K562 (cell line): ENCODE results near the gene TTC39C. TPM values are rescaled to one million over a fixed set of nuclear protein-coding genes. Genes with fewer than 3 reads are reported as not detected.

ENCODE experiments used
- ATAC-seq: fragments of 200-7000 bp; cut with Tn5 transposase; 3 replicates; pipeline ENCODE4 v1.9.1; 2020; ENCODE audit warnings: moderate library complexity
- BruUV-seq: library from RNA; stranded (reverse); fragments of 400-500 nt; replicated peaks from 2 replicates; lab custom pipeline; 2021; lab: Mats Ljungman, UMichigan
- CTCF ChIA-PET: fragments of 300-600 bp; formaldehyde crosslinking; extraction: SDS; loops from one replicate; lab custom pipeline; 2021; ENCODE audit warnings: low intra/inter-chr PET ratio; lab: Yijun Ruan, JAX
- POLR2A ChIA-PET: fragments of 300-600, 350-650 bp; sonication (Branson Sonifier 250); formaldehyde crosslinking; extraction: SDS; loops from one replicate; lab custom pipeline; 2021; ENCODE audit warnings: antibody characterized with exemption, inconsistent platforms; lab: Yijun Ruan, JAX
- DNase-seq, 4 experiments: peaks; one replicate each; pipeline versions ENCODE4 v3.0.0 to v3.0.0-alpha.2; 2011 to 2018; ENCODE audit warnings: low spot score in 3 of 4, mixed read lengths in 3 of 4; ENCODE audit errors: extremely low read depth in 1 of 4
- FAIRE-seq: peaks from 2 replicates; lab custom pipeline; 2011; peaks lifted over from hg19 to GRCh38; lab: Jason Lieb, UNC
- H2AFZ ChIP-seq: 2 replicates; pipeline ENCODE4 v1.6.0; 2011; ENCODE audit warnings: low read depth, low read length, control low read depth, inconsistent platforms
- H3K27ac ChIP-seq: fragments of 200-600 bp; 3 replicates; pipeline ENCODE4 v1.8.0; 2011; ENCODE audit warnings: low read depth, mild to moderate bottlenecking, control low read depth, inconsistent platforms, low read length, moderate library complexity, mixed read lengths; ENCODE audit errors: extremely low read depth
- H3K27me3 ChIP-seq, 2 experiments: fragments of 300-600 bp in 1 of 2; 2 replicates in 1 of 2; 3 replicates in 1 of 2; pipeline versions ENCODE4 v1.6.0 to v1.8.0; 2011; ENCODE audit warnings: inconsistent platforms in 2 of 2, low read length in 2 of 2, mild to moderate bottlenecking in 1 of 2, mixed read lengths in 1 of 2, moderate library complexity in 1 of 2; ENCODE audit not compliant: control insufficient read depth in 2 of 2, insufficient read depth in 2 of 2
- H3K36me3 ChIP-seq: fragments of 300-600 bp; 3 replicates; pipeline ENCODE4 v1.8.0; 2011; ENCODE audit warnings: mild to moderate bottlenecking, low read length, inconsistent platforms; ENCODE audit not compliant: control insufficient read depth, insufficient read depth
- H3K4me1 ChIP-seq, 2 experiments: fragments of 200-600 bp in 1 of 2; replicated peaks in 1 of 2; 2 replicates in 1 of 2; 3 replicates in 1 of 2; pipeline versions ENCODE4 v1.5.1 to v1.8.0; 2011; ENCODE audit warnings: inconsistent platforms in 2 of 2, low read length in 2 of 2, mild to moderate bottlenecking in 1 of 2, mixed read lengths in 1 of 2, moderate library complexity in 1 of 2; ENCODE audit not compliant: control insufficient read depth in 2 of 2, insufficient read depth in 2 of 2
- H3K4me2 ChIP-seq: 2 replicates; pipeline ENCODE4 v1.6.1; 2011; ENCODE audit warnings: low read length, control low read depth, inconsistent platforms, mixed read lengths; ENCODE audit not compliant: insufficient read depth
- H3K4me3 ChIP-seq: fragments of 200-600 bp; sonication (generic), shearing (Covaris generic); 2 replicates; pipeline ENCODE4 v1.5.1; 2016; ENCODE audit warnings: control low read depth, inconsistent platforms
- H3K79me2 ChIP-seq: fragments of 200-600 bp; 3 replicates; pipeline ENCODE4 v1.8.0; 2011; ENCODE audit warnings: low read length, inconsistent platforms; ENCODE audit not compliant: control insufficient read depth, insufficient read depth
- H3K9ac ChIP-seq, 2 experiments: 2 replicates each; pipeline versions ENCODE4 v1.6.0 to v1.6.1; 2011; ENCODE audit warnings: low read depth in 2 of 2, low read length in 2 of 2, control low read depth in 1 of 2, inconsistent platforms in 1 of 2, mild to moderate bottlenecking in 1 of 2, mixed read lengths in 1 of 2; ENCODE audit not compliant: insufficient read depth in 1 of 2
- H3K9me1 ChIP-seq: one replicate; pipeline ENCODE4 v1.6.0; 2011; ENCODE audit warnings: inconsistent platforms, mild to moderate bottlenecking, low read length, moderate library complexity; ENCODE audit not compliant: control insufficient read depth, insufficient read depth
- H3K9me3 ChIP-seq: replicated peaks from 2 replicates; pipeline ENCODE4 v1.5.1; 2011; ENCODE audit warnings: low read depth, low read length, inconsistent platforms; ENCODE audit not compliant: control insufficient read depth, insufficient read depth
- H4K20me1 ChIP-seq: replicated peaks from 2 replicates; pipeline ENCODE4 v1.6.1; 2011; ENCODE audit warnings: low read length, inconsistent platforms, mixed read lengths; ENCODE audit not compliant: control insufficient read depth, insufficient read depth
- EP400 ChIP-seq: fragments of 450-650 bp; IDR thresholded peaks from 2 replicates; pipeline ENCODE4 v1.6.1; 2017; ENCODE audit warnings: antibody characterized with exemption, mild to moderate bottlenecking, moderate library complexity
- EWSR1 ChIP-seq: fragments of 450-650 bp; IDR thresholded peaks from 2 replicates; pipeline ENCODE4 v1.6.1; 2018; ENCODE audit warnings: borderline replicate concordance, mild to moderate bottlenecking, low read depth, moderate library complexity; ENCODE audit not compliant: partially characterized antibody
- NUFIP1 ChIP-seq: fragments of 450-650 bp; IDR thresholded peaks from 2 replicates; pipeline ENCODE4 v1.6.1; 2018; ENCODE audit not compliant: partially characterized antibody
- PURB ChIP-seq: sonication (generic); formaldehyde crosslinking; IDR thresholded peaks from 2 replicates; pipeline ENCODE4 v1.9.0; 2021; ENCODE audit warnings: low read depth, mild to moderate bottlenecking, missing genetic modification reagents
- SMC3 ChIP-seq: conservative IDR thresholded peaks from 2 replicates; pipeline ENCODE4 v1.6.1; 2011; ENCODE audit warnings: low read depth, low read length, improper control_type of control experiment; ENCODE audit not compliant: insufficient read depth
- TAF15 ChIP-seq: fragments of 200-400 bp; formaldehyde crosslinking; IDR thresholded peaks from 2 replicates; pipeline ENCODE4 v1.6.1; 2017; ENCODE audit warnings: mild to moderate bottlenecking, low read depth, low read length, moderate library complexity
- TBL1XR1 ChIP-seq, 2 experiments: IDR thresholded peaks; 2 replicates each; pipeline ENCODE4 v1.6.1; 2012; ENCODE audit warnings: improper control_type of control experiment in 2 of 2, low read length in 2 of 2, mild to moderate bottlenecking in 1 of 2
- WGBS: fragments of 100-300 bp; shearing (Covaris generic); methylation state at CpG from one replicate; pipeline ENCODE4 v1.1.6; 2016; ENCODE audit warnings: low coverage, mixed read lengths; ENCODE audit not compliant: insufficient coverage; ENCODE audit errors: missing lambda C conversion rate; 5-methylcytosine and 5-hydroxymethylcytosine counted together
- in situ Hi-C: fragments of 300-500 bp; cut with MboI; formaldehyde crosslinking; loops from 4 replicates; pipeline ENCODE4 v1.15.0; 2018; ENCODE audit warnings: inconsistent platforms, mixed read lengths
- intact Hi-C: fragments of 100-400 bp; cut with micrococcal nuclease; formaldehyde crosslinking; loops from 2 replicates; pipeline ENCODE4 v1.14.2; 2022
- polyA plus RNA-seq, 8 experiments: library from polyadenylated mRNA; depleted of rRNA in 4 of 8; stranded (reverse) in 5 of 8; unstranded in 3 of 8; fragments of >200 nt; fragmentation: Nextera tagmentation in 2 of 8; fragmentation: Illumina TruSeq in 1 of 8; extraction: Ambion mirVana in 2 of 8; extraction: Trizol in 1 of 8; gene quantifications; 2 replicates each; pipeline versions ENCODE4 v1.2.1 to v1.2.3, GENCODE V29; 2011 to 2014; ENCODE audit warnings: inconsistent platforms in 1 of 8, missing spikeins in 1 of 8
- total RNA-seq, 7 experiments: library from RNA; depleted of rRNA in 6 of 7; stranded (reverse); fragments of >200 nt in 6 of 7; fragmentation: Illumina TruSeq in 2 of 7; extraction: Trizol in 2 of 7; gene quantifications; 2 replicates each; pipeline versions ENCODE4 v1.2.1 to v1.2.3, GENCODE V29; 2011 to 2021; ENCODE audit warnings: low replicate concordance in 1 of 7
- TF ChIP-seq, protein P1 (sequence below), 2 experiments: fragments of 450-650 bp; IDR thresholded peaks; 2 replicates each; pipeline ENCODE4 v1.6.1; 2016; ENCODE audit warnings: mild to moderate bottlenecking in 2 of 2, borderline replicate concordance in 1 of 2, low read depth in 1 of 2, moderate library complexity in 1 of 2
- TF ChIP-seq, protein P2 (sequence below): fragments of 250-450 bp; sonication (Bioruptor Pico); IDR thresholded peaks from 2 replicates; pipeline ENCODE4 v1.8.0; 2021; ENCODE audit warnings: moderate library complexity, mild to moderate bottlenecking, inconsistent platforms

TTC39C gene
- total and polyA plus RNA-seq, 9 of the 15 experiments (the other 6 are each of a cell fraction or from before 2014, with no cell fraction given) = 0.01 to 0.58 (median 0.18) TPM; not detected in 5

DNA sequence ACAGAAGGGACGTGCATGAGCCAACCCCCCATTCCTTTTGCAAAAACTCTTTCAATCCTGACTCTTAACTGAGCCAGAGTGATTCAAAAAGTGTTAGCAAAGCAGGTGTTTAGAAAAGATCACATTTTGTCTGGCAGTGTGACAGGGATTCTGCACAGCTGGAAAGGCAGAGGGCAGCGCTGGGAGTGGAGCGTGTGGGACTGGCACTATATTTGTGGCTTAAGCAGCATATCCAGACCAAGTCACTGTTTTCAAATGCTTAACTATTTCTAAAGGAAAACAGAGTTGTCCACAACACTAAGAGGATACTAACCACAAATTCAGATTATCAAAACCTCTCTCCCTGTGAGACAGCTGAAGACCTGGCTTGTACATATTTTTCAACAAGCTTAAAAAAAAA lies 143.3 kb downstream of the TTC39C start (continued):
- TF ChIP-seq, protein P1, sequence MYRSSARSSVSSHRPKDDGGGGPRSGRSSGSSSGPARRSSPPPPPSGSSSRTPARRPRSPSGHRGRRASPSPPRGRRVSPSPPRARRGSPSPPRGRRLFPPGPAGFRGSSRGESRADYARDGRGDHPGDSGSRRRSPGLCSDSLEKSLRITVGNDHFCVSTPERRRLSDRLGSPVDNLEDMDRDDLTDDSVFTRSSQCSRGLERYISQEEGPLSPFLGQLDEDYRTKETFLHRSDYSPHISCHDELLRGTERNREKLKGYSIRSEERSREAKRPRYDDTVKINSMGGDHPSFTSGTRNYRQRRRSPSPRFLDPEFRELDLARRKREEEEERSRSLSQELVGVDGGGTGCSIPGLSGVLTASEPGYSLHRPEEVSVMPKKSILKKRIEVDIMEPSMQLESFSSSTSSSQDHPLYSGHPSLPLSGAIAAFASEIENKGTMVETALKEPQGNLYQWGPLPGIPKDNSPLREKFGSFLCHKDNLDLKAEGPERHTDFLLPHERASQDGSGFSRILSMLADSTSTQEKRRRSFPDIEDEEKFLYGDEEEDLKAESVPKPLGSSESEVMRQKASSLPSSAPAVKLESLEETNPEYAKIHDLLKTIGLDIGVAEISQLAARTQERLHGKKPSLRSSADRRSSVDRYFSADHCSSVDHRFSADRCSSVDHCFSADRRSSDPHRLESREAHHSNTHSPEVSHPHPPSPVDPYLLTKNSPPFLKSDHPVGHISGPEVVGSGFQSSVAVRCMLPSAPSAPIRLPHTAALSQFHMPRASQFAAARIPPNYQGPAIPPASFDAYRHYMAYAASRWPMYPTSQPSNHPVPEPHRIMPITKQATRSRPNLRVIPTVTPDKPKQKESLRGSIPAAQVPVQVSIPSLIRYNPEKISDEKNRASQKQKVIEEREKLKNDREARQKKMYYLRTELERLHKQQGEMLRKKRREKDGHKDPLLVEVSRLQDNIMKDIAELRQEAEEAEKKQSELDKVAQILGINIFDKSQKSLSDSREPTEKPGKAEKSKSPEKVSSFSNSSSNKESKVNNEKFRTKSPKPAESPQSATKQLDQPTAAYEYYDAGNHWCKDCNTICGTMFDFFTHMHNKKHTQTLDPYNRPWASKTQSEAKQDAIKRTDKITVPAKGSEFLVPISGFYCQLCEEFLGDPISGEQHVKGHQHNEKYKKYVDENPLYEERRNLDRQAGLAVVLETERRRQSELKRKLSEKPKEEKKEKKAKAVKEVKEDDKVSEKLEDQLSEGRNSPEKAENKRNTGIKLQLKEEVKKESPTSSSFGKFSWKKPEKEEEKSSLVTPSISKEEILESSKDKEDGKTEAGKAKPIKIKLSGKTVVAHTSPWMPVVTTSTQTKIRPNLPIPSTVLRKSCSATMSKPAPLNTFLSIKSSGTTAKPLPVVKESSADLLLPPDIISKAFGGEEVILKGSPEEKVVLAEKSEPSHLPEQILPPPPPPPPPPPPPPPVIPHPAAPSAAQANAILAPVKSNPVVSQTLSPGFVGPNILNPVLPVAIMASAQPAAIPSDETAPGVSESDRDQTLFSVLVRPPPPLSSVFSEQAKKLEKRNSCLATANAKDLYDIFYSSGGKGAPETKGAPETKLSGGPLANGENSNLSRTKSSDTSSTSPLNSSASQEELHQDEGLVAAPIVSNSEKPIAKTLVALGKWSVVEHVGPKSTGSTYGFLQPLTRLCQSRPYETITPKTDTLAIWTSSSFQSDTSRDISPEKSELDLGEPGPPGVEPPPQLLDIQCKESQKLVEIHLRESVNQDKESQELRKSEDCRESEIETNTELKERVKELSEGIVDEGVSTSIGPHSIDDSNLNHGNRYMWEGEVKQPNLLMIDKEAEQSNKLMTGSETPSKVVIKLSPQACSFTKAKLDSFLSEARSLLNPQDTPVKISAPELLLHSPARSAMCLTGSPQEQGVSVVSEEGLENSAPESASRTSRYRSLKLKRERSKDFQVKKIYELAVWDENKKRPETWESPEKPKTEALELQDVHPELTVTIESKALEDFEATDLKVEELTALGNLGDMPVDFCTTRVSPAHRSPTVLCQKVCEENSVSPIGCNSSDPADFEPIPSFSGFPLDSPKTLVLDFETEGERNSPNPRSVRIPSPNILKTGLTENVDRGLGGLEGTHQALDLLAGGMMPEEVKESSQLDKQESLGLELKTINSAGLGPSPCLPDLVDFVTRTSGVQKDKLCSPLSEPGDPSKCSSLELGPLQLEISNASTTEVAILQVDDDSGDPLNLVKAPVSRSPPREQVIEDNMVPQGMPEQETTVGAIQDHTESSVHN (IDR thresholded peaks at IDR 0.05; ENCODE audit: borderline replicate concordance in 1 of 2, low read depth in 1 of 2) = no peak

DNA sequence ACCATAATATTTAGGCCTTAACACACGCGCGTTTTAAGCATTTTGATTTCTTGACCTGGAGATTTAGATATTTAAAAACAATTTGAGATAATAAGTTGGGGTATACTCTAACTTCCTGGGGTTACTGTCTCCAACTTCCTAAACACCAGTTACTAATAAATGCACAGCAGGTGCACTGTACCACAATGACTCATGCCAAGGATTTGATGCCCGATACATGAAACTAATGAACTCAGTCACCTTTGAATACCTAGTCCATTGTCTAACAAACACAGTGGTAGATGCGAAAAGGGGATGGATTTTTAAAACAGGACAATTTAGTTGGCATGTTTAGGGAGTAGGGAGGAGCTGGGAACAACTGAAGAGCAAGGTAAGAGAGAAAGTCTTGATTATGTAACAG lies 145.5 kb downstream of the TTC39C start:
- intact Hi-C loops = no loop called here
- in situ Hi-C loops = no loop called here
- Histone ChIP-seq H3K9me3 (no peaks in the 10 kb centered on the region), H2AFZ (no peak overlapping the region), H3K27me3 (peaks cover 3 to 8% of the 10 kb centered on the region in 2 experiments; a peak in 2 of 5 replicates), H3K4me3 (no peak overlapping the region), H3K79me2 (no peaks in the 10 kb centered on the region), H3K9ac (no peak overlapping the region), H3K4me1 (no peaks in the 10 kb centered on the region), H3K36me3 (no peaks in the 10 kb centered on the region), H3K27ac (no peak overlapping the region), H3K4me2 (no peak overlapping the region), H4K20me1 (no peaks in the 10 kb centered on the region), H3K9me1 (no peaks in the 10 kb centered on the region)
- ATAC-seq (no peak), FAIRE-seq (no peak), DNase-seq (no peak)
- WGBS = 0% methylated on average over 5 of the region's 5 CpGs
- CTCF ChIA-PET = no interaction called here
- POLR2A ChIA-PET = no interaction called here
- BruUV-seq = no TSS peak
- no peak for TF ChIP-seq TAF15
- TF ChIP-seq SMC3 = no peak
- TF ChIP-seq, protein P2, sequence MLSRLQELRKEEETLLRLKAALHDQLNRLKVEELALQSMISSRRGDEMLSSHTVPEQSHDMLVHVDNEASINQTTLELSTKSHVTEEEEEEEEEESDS (CRISPR knock-in tag) = no peak
- no peak for TF ChIP-seq NUFIP1
- no peak for TF ChIP-seq PURB (CRISPR knock-in tag)
- TF ChIP-seq TBL1XR1 (IDR thresholded peaks at IDR 0.05; ENCODE audit: low read length in 2 of 2) = no peak
- TF ChIP-seq EP400 = no peak
- no peak for TF ChIP-seq EWSR1
